HL-60 (cell line): ENCODE data around the gene USF1.
A peak's percentile ranks its signal among the peaks of the same experiment; 100 is the strongest.

ENCODE experiments used
- DNase-seq, 2 experiments: peaks; one replicate each; pipeline ENCODE4 v3.0.0-alpha.2; 2010 to 2020; ENCODE audit warnings: low read depth in 1 of 2, low spot score in 1 of 2
- H3K27ac ChIP-seq: fragments of 250-450 bp; sonication (Bioruptor Pico); replicated peaks from 2 replicates; pipeline ENCODE4 v1.5.1; 2020; ENCODE audit warnings: mild to moderate bottlenecking, moderate library complexity
- H3K27me3 ChIP-seq: fragments of 250-450 bp; sonication (Bioruptor Pico); 2 replicates; pipeline ENCODE4 v1.5.1; 2021; ENCODE audit warnings: mild to moderate bottlenecking, moderate library complexity; ENCODE audit not compliant: insufficient read depth, poor library complexity, severe bottlenecking
- H3K4me3 ChIP-seq: replicated peaks from 2 replicates; pipeline ENCODE4 v1.5.1; 2011; ENCODE audit warnings: mild to moderate bottlenecking, control low read depth, low read length; ENCODE audit not compliant: insufficient read depth
- CTCF ChIP-seq: IDR thresholded peaks from one replicate; pipeline ENCODE4 v1.5.1; 2011; ENCODE audit warnings: low read length, control low read depth, inconsistent platforms; ENCODE audit not compliant: insufficient read depth
- GABPA ChIP-seq: IDR thresholded peaks from 2 replicates; pipeline ENCODE4 v1.6.1; 2012; ENCODE audit warnings: low read depth
- POLR2AphosphoS5 ChIP-seq: IDR thresholded peaks from 2 replicates; pipeline ENCODE4 v1.6.1; 2012; ENCODE audit warnings: low read depth
- REST ChIP-seq: IDR thresholded peaks from 2 replicates; pipeline ENCODE4 v1.6.1; 2012; ENCODE audit warnings: low read depth; ENCODE audit not compliant: insufficient replicate concordance
- SPI1 ChIP-seq: IDR thresholded peaks from 2 replicates; pipeline ENCODE4 v1.6.1; 2012; ENCODE audit warnings: low read depth, mild to moderate bottlenecking, borderline replicate concordance

USF1 gene

GRCh38 chr1:161021970-161022353 lies 23.8 kb downstream of the USF1 start:
- DNase-seq = no peak
- H3K4me3 ChIP-seq = no peak overlapping the region
- H3K27me3 ChIP-seq = no peaks in the 10 kb centered on the region
- TF ChIP-seq GABPA = no peak
- H3K27ac ChIP-seq = no peak overlapping the region; the same call in 1 of the 2 replicates

GRCh38 chr1:161021165-161021969 lies 24.4 kb downstream of the USF1 start:
- Histone ChIP-seq H3K4me3 (peak overlapping the region; percentile 76), H3K27me3 (no peaks in the 10 kb centered on the region), H3K27ac (peak overlapping the region; percentile 72)
- TF ChIP-seq CTCF = no peak
- no peak for TF ChIP-seq GABPA
- peak; percentile 63; the same call in 1 of the 2 replicates for TF ChIP-seq POLR2AphosphoS5
- TF ChIP-seq SPI1 = peak; percentile 55; the same call in 1 of the 2 replicates
- DNase-seq = peak; percentile 80 to 90

- DNase-seq = peak; percentile 60 to 71
- peak within 1 kb of the TSS; percentile 76 for H3K4me3 ChIP-seq
- H3K27ac ChIP-seq = peak within 1 kb of the TSS; percentile 72
- peak; percentile 65; the same call in 1 of the 2 replicates for TF ChIP-seq POLR2AphosphoS5
- TF ChIP-seq CTCF = no peak
- no peak for TF ChIP-seq REST
- TF ChIP-seq GABPA = no peak
- no peak for TF ChIP-seq SPI1
- no peaks in the 10 kb centered on the region for H3K27me3 ChIP-seq
These were observed 25.1 kb downstream of the USF1 start, which contains the start of gene F11R for GRCh38 chr1:161020509-161021164. Gene F11R, minus strand, starts transcription at chr1:161021152. Its CDS starts 79 bp downstream, at chr1:161021073.

- no peaks in the 10 kb centered on the region for H3K27me3 ChIP-seq
- peak overlapping the region; percentile 76 for H3K4me3 ChIP-seq
- H3K27ac ChIP-seq = peak overlapping the region; percentile 72
- DNase-seq = no peak
- TF ChIP-seq CTCF (no peak), REST (no peak), SPI1 (peak; percentile 62)
These were observed 25.9 kb downstream of the USF1 start for GRCh38 chr1:161019751-161020495.
